GM12874 (cell line): ENCODE results near the gene ACER3.

Experiments
- TF ChIP-seq, protein P1 (sequence below): IDR thresholded peaks from 2 replicates; pipeline ENCODE4 v1.5.1; 2011; ENCODE audit warnings: low read depth, mild to moderate bottlenecking, control low read depth, low read length, moderate library complexity; ENCODE audit not compliant: insufficient read depth

The ACER3 gene

DNA sequence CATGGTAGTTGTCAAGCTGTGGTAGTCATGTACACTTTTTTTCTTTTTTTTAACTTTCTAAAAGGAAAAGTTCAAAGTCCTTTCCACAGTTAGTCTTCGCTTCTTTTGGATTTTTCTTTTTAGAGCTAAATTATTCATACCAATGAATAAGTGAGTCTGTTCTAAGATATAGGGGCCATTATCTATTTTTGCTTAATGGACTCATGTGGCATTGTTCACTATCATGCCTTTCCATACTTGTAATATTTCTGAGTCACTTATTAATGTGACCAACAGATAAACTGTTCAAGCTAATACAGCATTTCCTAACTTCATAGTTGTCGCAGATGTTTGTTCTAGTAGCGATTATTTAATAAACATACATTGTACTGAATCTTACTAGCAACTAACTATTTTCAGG lies 165.5 kb downstream of the ACER3 start:
- TF ChIP-seq, protein P1, sequence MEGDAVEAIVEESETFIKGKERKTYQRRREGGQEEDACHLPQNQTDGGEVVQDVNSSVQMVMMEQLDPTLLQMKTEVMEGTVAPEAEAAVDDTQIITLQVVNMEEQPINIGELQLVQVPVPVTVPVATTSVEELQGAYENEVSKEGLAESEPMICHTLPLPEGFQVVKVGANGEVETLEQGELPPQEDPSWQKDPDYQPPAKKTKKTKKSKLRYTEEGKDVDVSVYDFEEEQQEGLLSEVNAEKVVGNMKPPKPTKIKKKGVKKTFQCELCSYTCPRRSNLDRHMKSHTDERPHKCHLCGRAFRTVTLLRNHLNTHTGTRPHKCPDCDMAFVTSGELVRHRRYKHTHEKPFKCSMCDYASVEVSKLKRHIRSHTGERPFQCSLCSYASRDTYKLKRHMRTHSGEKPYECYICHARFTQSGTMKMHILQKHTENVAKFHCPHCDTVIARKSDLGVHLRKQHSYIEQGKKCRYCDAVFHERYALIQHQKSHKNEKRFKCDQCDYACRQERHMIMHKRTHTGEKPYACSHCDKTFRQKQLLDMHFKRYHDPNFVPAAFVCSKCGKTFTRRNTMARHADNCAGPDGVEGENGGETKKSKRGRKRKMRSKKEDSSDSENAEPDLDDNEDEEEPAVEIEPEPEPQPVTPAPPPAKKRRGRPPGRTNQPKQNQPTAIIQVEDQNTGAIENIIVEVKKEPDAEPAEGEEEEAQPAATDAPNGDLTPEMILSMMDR, result no peak

DNA sequence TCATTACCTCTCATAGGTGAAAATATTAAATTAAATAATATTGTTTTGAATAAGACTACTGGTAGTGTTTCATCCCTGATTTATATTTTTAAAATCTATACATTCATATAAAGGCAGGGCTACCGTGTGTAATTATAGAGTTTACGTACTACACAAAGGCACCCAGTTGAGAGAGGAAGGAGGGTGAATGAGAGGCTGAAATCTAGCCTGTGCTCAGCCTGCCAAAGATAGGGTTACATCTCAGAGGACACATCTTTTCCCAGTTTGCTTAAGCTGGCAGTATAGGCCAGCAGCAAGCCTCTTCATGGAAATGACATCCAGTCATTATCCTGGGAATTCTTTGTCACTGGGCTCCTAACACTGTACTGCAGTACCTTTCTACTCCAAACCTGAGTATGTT lies 166.0 kb downstream of the ACER3 start:
- TF ChIP-seq, protein P1, result no peak

DNA sequence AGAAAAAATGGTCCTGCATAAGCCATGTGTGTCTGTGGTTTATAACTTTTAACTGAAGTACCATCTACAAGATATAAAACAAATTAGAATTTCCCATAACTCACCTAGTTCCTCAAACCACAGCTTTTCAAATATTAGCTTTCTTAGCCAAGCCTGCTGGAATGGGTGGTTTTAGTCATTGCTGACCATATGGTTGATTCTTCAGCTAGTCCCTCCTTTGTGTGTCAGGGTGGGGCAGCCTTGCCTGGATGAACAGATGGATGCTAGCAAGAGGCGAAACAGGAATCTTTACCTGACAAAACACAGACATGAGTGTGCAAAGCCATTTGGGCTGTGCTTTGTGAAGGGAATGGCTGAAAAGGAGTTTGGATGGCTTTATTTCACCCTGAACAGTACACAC lies 166.6 kb downstream of the ACER3 start:
- TF ChIP-seq, protein P1, result no peak

DNA sequence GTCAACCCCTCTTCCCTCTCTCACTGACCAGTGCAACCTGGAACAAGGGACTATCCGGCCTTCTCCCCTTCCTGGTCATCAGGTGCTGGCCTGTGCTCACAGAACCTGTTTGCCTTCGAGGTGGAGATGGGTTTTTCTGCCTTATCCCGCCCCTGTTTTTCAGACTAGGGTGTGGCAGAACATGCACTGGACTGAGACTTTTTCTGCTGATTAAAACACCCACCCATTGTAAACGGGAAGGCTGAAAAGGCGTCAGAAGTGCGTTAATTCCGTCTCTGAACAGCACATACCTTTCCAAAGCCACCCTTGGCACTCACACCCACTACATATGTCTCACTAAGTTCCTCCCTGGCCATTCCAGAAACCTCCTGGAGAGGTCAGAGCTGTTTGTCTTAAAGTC lies 169.1 kb downstream of the ACER3 start:
- TF ChIP-seq, protein P1, result no peak

DNA sequence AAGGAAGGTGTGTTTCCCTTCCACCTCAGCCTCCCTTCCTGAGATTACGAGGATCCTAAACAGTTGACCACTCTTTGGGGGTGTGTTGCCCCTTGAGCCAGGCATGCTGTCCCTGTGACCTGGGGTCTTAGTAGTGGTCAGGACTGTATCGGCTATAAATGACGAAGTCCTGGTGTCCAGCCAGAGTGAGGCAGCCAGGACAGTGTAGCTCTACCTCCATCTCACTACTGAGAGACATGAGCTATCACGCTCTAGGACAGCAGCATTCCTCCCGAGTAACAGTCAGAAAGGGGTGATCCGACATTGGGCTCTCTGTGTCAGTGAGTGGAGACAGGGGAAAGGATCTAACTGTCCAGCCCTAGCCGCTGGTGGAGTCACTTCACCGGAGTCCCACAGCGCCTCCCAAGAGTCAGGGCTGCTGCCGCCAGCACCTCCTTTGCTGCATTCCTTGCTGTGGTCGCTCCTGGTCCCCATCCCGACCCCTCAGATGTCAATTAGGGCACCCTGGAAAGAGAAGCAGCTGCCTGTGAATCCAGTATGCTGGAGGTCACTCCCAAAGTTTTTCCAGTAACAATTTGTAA lies 170.2 kb downstream of the ACER3 start:
- TF ChIP-seq, protein P1, result no peak

DNA sequence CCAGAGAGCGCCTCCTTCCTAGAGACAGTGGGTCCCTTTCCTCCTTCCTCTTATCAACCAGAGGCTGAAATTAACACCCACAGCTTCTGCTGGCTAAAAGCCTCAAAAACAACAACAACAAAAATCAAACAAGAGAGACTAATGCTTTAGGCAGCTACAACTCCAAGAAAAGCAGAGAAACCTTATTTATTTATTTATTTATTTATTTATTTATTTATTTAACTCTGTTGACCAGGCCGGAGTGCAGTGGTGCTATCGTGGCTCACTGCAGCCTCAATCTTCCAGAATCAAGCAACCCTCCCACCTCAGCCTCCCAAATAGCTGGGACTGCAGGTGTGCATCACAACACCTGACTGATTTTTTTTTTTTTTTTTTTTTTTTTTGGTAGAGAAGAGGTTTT lies 170.9 kb downstream of the ACER3 start:
- TF ChIP-seq, protein P1, result no peak

DNA sequence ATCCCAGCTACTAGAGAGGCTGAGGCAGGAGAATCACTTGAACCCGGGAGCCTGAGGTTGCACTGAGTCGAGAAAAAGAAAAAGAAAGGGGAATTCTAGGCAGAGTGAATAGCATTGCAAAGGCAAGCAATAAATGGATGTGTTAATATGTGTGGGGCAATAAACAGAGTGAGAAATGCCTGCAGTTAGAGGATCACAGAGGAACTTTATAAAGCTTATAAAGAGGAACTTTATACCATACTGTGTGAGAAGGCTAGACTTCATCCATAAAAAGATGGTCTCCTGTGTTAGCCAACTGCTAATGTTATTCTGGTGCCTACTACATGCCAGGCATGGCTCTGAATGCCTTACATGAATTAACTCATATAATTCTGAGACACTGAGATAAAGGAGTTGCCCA lies 174.3 kb downstream of the ACER3 start:
- TF ChIP-seq, protein P1, result no peak
